Skeletal muscle tissue (tissue), 4 donors: ENCODE measurements around the gene TIAM1. TPM values are rescaled to one million over a fixed set of nuclear protein-coding genes. Genes with fewer than 3 reads are reported as not detected.

Source experiments
- H3K27ac ChIP-seq: one replicate; pipeline ENCODE4 v1.7.0; 2013; ENCODE audit warnings: mild to moderate bottlenecking, low read depth, low read length, inconsistent platforms
- H3K27me3 ChIP-seq, 3 donors: one replicate each; pipeline ENCODE4 v1.7.0; 2013; ENCODE audit warnings: low read length in 3 of 3; ENCODE audit not compliant: control insufficient read depth in 3 of 3, insufficient read depth in 3 of 3
- H3K36me3 ChIP-seq, 3 donors: one replicate each; pipeline ENCODE4 v1.7.0; 2013; ENCODE audit warnings: low read length in 3 of 3; ENCODE audit not compliant: control insufficient read depth in 3 of 3, insufficient read depth in 3 of 3
- H3K4me1 ChIP-seq, 3 donors: one replicate each; pipeline ENCODE4 v1.7.0; 2013; ENCODE audit warnings: low read length in 3 of 3, mild to moderate bottlenecking in 3 of 3; ENCODE audit not compliant: control insufficient read depth in 3 of 3, insufficient read depth in 3 of 3
- H3K4me3 ChIP-seq, 3 donors: one replicate each; pipeline ENCODE4 v1.7.0; 2013; ENCODE audit warnings: low read length in 3 of 3
- H3K9ac ChIP-seq, 3 donors: one replicate each; pipeline ENCODE4 v1.7.0; 2013; ENCODE audit warnings: low read length in 3 of 3, mild to moderate bottlenecking in 3 of 3, moderate library complexity in 2 of 3, low read depth in 1 of 3
- H3K9me3 ChIP-seq, 3 donors: one replicate each; pipeline ENCODE4 v1.7.0; 2013; ENCODE audit warnings: low read length in 3 of 3; ENCODE audit not compliant: control insufficient read depth in 3 of 3
- total RNA-seq: library from RNA; depleted of rRNA; stranded (reverse); fragments of >200 nt; gene quantifications from one replicate; pipeline ENCODE4 v1.2.3, GENCODE V29; 2014
- donor health status: Osteomylitis.

The TIAM1 gene, protein sequence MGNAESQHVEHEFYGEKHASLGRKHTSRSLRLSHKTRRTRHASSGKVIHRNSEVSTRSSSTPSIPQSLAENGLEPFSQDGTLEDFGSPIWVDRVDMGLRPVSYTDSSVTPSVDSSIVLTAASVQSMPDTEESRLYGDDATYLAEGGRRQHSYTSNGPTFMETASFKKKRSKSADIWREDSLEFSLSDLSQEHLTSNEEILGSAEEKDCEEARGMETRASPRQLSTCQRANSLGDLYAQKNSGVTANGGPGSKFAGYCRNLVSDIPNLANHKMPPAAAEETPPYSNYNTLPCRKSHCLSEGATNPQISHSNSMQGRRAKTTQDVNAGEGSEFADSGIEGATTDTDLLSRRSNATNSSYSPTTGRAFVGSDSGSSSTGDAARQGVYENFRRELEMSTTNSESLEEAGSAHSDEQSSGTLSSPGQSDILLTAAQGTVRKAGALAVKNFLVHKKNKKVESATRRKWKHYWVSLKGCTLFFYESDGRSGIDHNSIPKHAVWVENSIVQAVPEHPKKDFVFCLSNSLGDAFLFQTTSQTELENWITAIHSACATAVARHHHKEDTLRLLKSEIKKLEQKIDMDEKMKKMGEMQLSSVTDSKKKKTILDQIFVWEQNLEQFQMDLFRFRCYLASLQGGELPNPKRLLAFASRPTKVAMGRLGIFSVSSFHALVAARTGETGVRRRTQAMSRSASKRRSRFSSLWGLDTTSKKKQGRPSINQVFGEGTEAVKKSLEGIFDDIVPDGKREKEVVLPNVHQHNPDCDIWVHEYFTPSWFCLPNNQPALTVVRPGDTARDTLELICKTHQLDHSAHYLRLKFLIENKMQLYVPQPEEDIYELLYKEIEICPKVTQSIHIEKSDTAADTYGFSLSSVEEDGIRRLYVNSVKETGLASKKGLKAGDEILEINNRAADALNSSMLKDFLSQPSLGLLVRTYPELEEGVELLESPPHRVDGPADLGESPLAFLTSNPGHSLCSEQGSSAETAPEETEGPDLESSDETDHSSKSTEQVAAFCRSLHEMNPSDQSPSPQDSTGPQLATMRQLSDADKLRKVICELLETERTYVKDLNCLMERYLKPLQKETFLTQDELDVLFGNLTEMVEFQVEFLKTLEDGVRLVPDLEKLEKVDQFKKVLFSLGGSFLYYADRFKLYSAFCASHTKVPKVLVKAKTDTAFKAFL (N-terminal part only)
- 24.5 TPM for total RNA-seq

DNA sequence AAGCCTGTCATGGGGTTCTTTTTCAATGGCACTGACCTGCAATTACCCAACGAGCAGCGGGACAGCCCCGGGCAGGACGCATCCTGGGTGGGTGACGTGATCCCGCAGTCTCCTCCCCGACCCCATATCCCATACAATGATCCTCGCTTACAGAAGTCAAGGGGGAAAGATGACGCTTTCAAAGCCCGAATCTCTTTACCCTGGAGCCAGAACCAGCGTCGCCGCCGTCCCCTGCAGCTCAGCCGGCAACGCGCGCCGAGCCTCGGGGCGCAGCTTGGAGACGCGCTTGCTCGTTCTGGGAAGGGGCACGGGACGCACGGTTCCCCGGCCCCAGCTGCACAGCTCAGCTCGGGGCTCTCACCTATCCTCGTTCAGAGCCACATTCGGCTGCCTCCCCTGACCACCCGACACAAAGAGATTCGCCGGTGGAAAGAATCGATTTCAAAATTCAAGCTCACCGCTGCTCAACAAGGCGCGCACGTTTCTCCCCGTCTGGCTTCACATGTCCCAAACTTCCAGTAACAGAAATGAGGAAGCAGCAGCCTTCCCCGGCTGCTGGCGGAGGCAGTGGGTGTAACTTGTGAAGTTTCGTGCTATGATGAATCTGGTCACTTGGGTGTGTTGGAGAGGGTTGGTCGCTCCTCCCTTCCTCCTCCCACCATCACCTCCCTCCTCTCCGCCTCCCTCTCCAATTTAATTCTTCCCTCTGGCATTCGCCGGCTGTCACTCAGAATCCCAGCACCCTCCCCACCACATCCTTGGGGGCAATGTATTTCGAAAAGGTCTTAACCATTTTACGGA, at the start of gene TIAM1:
TSS of gene TIAM1 (minus strand) at position 582 of the 801 bp plus-strand sequence. CDS start 77,289 bp downstream, outside the sequence.
- no peaks in the 10 kb centered on the region for H3K36me3 ChIP-seq
- H3K4me1 ChIP-seq = no peaks in the 10 kb centered on the region
- peak within 1 kb of the TSS in 2 of 3 donors; percentile 10 to 23 for H3K9ac ChIP-seq
- H3K27me3 ChIP-seq = peaks cover 5 to 29% (median 8%) of the 10 kb centered on the region in 3 donors
- no peak within 1 kb of the TSS for H3K27ac ChIP-seq
- no peaks in the 10 kb centered on the region for H3K9me3 ChIP-seq
- H3K4me3 ChIP-seq = peak within 1 kb of the TSS; percentile 45 to 55 (median 52)

- no peaks in the 10 kb centered on the region for H3K36me3 ChIP-seq
- no peak overlapping the region for H3K4me3 ChIP-seq
- H3K27ac ChIP-seq = no peak overlapping the region
- peaks cover 0 to 3% (median 0%) of the 10 kb centered on the region in 3 donors for H3K27me3 ChIP-seq
- no peak overlapping the region for H3K9ac ChIP-seq
- H3K9me3 ChIP-seq = no peaks in the 10 kb centered on the region
- no peaks in the 10 kb centered on the region for H3K4me1 ChIP-seq
Measured at GRCh38 chr21:31387560-31388186, 43.6 kb upstream of the TIAM1 start.

DNA sequence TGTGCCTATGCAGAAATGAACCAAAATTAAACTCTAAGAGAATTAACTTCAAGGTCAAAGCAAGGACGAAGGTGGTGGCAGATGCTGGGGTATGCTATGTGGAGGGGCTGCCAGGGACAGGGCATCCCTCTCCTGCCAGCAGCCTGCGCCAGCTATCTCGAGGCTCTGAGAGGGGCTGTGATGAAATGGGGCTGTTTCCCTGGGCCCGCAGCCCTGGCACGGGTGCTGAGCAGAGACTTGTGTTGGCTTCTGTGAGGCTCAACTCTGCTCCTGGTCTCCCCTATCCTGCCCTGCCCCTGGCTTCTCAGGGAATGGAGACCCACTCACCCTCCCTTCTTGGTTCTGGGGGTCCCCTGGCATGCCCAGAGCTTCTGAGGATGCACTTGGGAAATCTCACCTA, 41.9 kb upstream of the TIAM1 start:
- H3K4me3 ChIP-seq = no peak overlapping the region
- peaks cover 0 to 3% (median 0%) of the 10 kb centered on the region in 3 donors for H3K27me3 ChIP-seq
- no peaks in the 10 kb centered on the region for H3K36me3 ChIP-seq
- no peaks in the 10 kb centered on the region for H3K4me1 ChIP-seq
- no peak overlapping the region for H3K9ac ChIP-seq
- H3K9me3 ChIP-seq = no peaks in the 10 kb centered on the region
- no peak overlapping the region for H3K27ac ChIP-seq

- no peaks in the 10 kb centered on the region for H3K9me3 ChIP-seq
- no peak overlapping the region for H3K27ac ChIP-seq
Measured at GRCh38 chr21:31383770-31384169, 39.7 kb upstream of the TIAM1 start.

DNA sequence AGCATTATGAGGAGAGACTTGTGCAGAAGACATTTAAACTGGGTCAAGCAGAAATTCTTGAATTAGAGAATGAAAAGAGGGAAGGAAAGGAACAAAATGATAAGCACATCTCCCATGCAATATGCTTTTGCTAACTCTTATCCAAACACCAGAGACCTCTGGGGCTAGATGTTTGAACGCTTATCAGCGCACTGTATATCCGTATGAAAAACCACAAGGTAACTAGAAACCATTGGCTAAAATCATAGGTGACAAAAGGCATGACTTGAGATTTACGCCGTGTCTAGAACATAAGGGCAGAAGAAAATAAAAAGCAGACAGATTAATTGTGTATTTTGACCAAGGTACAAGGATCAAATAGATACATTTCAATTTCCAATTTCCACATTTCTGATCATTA, 38.0 kb upstream of the TIAM1 start:
- Histone ChIP-seq H3K27me3 (peaks cover 0 to 3% (median 0%) of the 10 kb centered on the region in 3 donors), H3K36me3 (no peaks in the 10 kb centered on the region), H3K4me3 (no peak overlapping the region), H3K4me1 (no peaks in the 10 kb centered on the region), H3K27ac (no peak overlapping the region), H3K9ac (no peak overlapping the region), H3K9me3 (no peaks in the 10 kb centered on the region)

More at GRCh38 chr21:31383770-31384169, 39.7 kb upstream of the TIAM1 start:
- H3K36me3 ChIP-seq = no peaks in the 10 kb centered on the region
- no peak overlapping the region for H3K4me3 ChIP-seq
- no peak overlapping the region for H3K9ac ChIP-seq
- no peaks in the 10 kb centered on the region for H3K4me1 ChIP-seq
- H3K27me3 ChIP-seq = peaks cover 0 to 3% (median 0%) of the 10 kb centered on the region in 3 donors

GRCh38 chr21:31376301-31376700, 32.2 kb upstream of the TIAM1 start:
- Histone ChIP-seq H3K27ac (no peak overlapping the region), H3K4me3 (no peak overlapping the region), H3K27me3 (no peaks in the 10 kb centered on the region), H3K9ac (no peak overlapping the region), H3K4me1 (no peaks in the 10 kb centered on the region), H3K36me3 (no peaks in the 10 kb centered on the region), H3K9me3 (no peaks in the 10 kb centered on the region)

- H3K27ac ChIP-seq = no peak overlapping the region
- H3K36me3 ChIP-seq = no peaks in the 10 kb centered on the region
- H3K4me1 ChIP-seq = no peaks in the 10 kb centered on the region
- no peak overlapping the region for H3K9ac ChIP-seq
- no peaks in the 10 kb centered on the region for H3K9me3 ChIP-seq
- H3K4me3 ChIP-seq = no peak overlapping the region
- no peaks in the 10 kb centered on the region for H3K27me3 ChIP-seq
Measured at GRCh38 chr21:31374395-31374794, 30.3 kb upstream of the TIAM1 start.

- H3K27ac ChIP-seq = no peak overlapping the region
- H3K4me1 ChIP-seq = no peaks in the 10 kb centered on the region
- H3K9ac ChIP-seq = no peak overlapping the region
- no peak overlapping the region for H3K4me3 ChIP-seq
- H3K36me3 ChIP-seq = no peaks in the 10 kb centered on the region
- H3K27me3 ChIP-seq = no peaks in the 10 kb centered on the region
- H3K9me3 ChIP-seq = no peaks in the 10 kb centered on the region
Measured at GRCh38 chr21:31372471-31372765, 28.4 kb upstream of the TIAM1 start.
